Lower leg skin (tissue), 3 donors: Measurements from ENCODE around the gene KCNE5.

Experiments used
- CTCF ChIP-seq, 3 donors: fragments of 450-650 bp; IDR thresholded peaks; one replicate each; pipeline ENCODE4 v1.5.1; 2016; ENCODE audit warnings: antibody characterized with exemption in 3 of 3, mild to moderate bottlenecking in 3 of 3, moderate library complexity in 2 of 3
- POLR2A ChIP-seq, 2 donors: fragments of 450-650 bp; IDR thresholded peaks; one replicate each; pipeline ENCODE4 v1.6.1; 2016 to 2017; ENCODE audit warnings: antibody characterized with exemption in 2 of 2, mild to moderate bottlenecking in 1 of 2, moderate library complexity in 1 of 2

GRCh38 chrX:109600237-109600651 is 24.7 kb downstream of the KCNE5 start:
- TF ChIP-seq POLR2A (IDR thresholded peaks at IDR 0.05) (no peak), CTCF (IDR thresholded peaks at IDR 0.05) (no peak)
